Colon (tissue), 2 donors: ENCODE data around the gene TMEM132E.

Experiments
- FAIRE-seq: peaks from 2 replicates; lab custom pipeline; 2012; peaks lifted over from hg19 to GRCh38; lab: Jason Lieb, UNC
- donor health status: control.
- donor health status: control.

The TMEM132E gene

GRCh38 chr17:34634551-34635160 is 55.3 kb downstream of the TMEM132E start:
- FAIRE-seq = no peak

GRCh38 chr17:34635876-34636275 is 56.5 kb downstream of the TMEM132E start:
- no peak for FAIRE-seq

GRCh38 chr17:34637041-34637547 is 57.7 kb downstream of the TMEM132E start:
- FAIRE-seq = no peak

- no peak for FAIRE-seq
Measured at GRCh38 chr17:34637548-34638525, 58.5 kb downstream of the TMEM132E start.

GRCh38 chr17:34638526-34639260 is 59.3 kb downstream of the TMEM132E start:
- FAIRE-seq = no peak

- no peak for FAIRE-seq
Measured at GRCh38 chr17:34639706-34640425, 60.5 kb downstream of the TMEM132E start.

- FAIRE-seq = no peak
Measured at GRCh38 chr17:34641368-34641767, 62.0 kb downstream of the TMEM132E start.

GRCh38 chr17:34644941-34645550 is 65.7 kb downstream of the TMEM132E start:
- FAIRE-seq = no peak

GRCh38 chr17:34645594-34645993 is 66.2 kb downstream of the TMEM132E start:
- no peak for FAIRE-seq

- no peak for FAIRE-seq
Measured at GRCh38 chr17:34647511-34647910, 68.1 kb downstream of the TMEM132E start.

- FAIRE-seq = no peak
Measured at GRCh38 chr17:34650051-34650750, 70.8 kb downstream of the TMEM132E start.

GRCh38 chr17:34651402-34651811 is 72.0 kb downstream of the TMEM132E start:
- no peak for FAIRE-seq

GRCh38 chr17:34652021-34652555 is 72.7 kb downstream of the TMEM132E start:
- FAIRE-seq = no peak

GRCh38 chr17:34653511-34653910 is 74.1 kb downstream of the TMEM132E start:
- no peak for FAIRE-seq

- FAIRE-seq = no peak
Measured at GRCh38 chr17:34654276-34654880, 75.0 kb downstream of the TMEM132E start.

GRCh38 chr17:34654881-34655276 is 75.5 kb downstream of the TMEM132E start:
- no peak for FAIRE-seq

GRCh38 chr17:34656801-34657200 is 77.4 kb downstream of the TMEM132E start:
- FAIRE-seq = no peak

GRCh38 chr17:34658811-34659560 is 79.6 kb downstream of the TMEM132E start:
- FAIRE-seq = no peak

- FAIRE-seq = no peak
Measured at GRCh38 chr17:34663714-34664113, 84.3 kb downstream of the TMEM132E start.
